T-helper 17 cell (primary cell): ENCODE results near the gene UQCRC1. TPM values are rescaled to one million over a fixed set of nuclear protein-coding genes. Genes with fewer than 3 reads are reported as not detected.

Experiments used
- ATAC-seq: fragments of 150-1000 bp; cut with Tn5 transposase; 2 replicates; pipeline ENCODE4 v1.10.0; 2021; ENCODE audit warnings: mild to moderate bottlenecking, moderate library complexity
- DNase-seq, 3 donors: peaks; one replicate each; pipeline versions ENCODE4 v3.0.0 to v3.0.0-alpha.2; 2020 to 2021
- H3K9me3 ChIP-seq: one replicate; pipeline ENCODE4 v1.7.0; 2013; ENCODE audit warnings: low read length, mild to moderate bottlenecking; ENCODE audit not compliant: control insufficient read depth, poor library complexity, severe bottlenecking
- H3K27ac Mint-ChIP-seq: one replicate; pipeline ENCODE4 v1.8.0; 2022; ENCODE audit warnings: mild to moderate bottlenecking, moderate library complexity, mixed read lengths
- H3K27me3 Mint-ChIP-seq: one replicate; pipeline ENCODE4 v1.8.0; 2022; ENCODE audit warnings: mixed read lengths
- H3K36me3 Mint-ChIP-seq: one replicate; pipeline ENCODE4 v1.8.0; 2022; ENCODE audit warnings: low read depth, mixed read lengths
- H3K4me1 Mint-ChIP-seq: one replicate; pipeline ENCODE4 v1.8.0; 2022; ENCODE audit warnings: mild to moderate bottlenecking, mixed read lengths
- H3K4me3 Mint-ChIP-seq: one replicate; pipeline ENCODE4 v1.8.0; 2022; ENCODE audit warnings: mild to moderate bottlenecking, moderate library complexity, mixed read lengths
- total RNA-seq, 4 donors: library from RNA in 2 of 4; stranded (reverse) in 2 of 4; gene quantifications; one replicate each; pipeline ENCODE4 v1.2.3 and lab custom pipeline; 2022 to 2026

Gene UQCRC1
- total RNA-seq, 2 donors from 2014 or later: 86.1 to 92.1 TPM

GRCh38 chr3:48642605-48643004, 33.2 kb upstream of the UQCRC1 start:
- H3K27ac Mint-ChIP-seq: no peak overlapping the region
- peaks cover 5% of the 10 kb centered on the region for H3K36me3 Mint-ChIP-seq
- DNase-seq (no peak), ATAC-seq (no peak)
- H3K4me1 Mint-ChIP-seq: peaks cover 2% of the 10 kb centered on the region
- no peaks in the 10 kb centered on the region for H3K9me3 ChIP-seq
- peaks cover 5% of the 10 kb centered on the region for H3K27me3 Mint-ChIP-seq
- H3K4me3 Mint-ChIP-seq: no peak overlapping the region

- no peak overlapping the region for H3K4me3 Mint-ChIP-seq
- DNase-seq (no peak), ATAC-seq (no peak)
- peaks cover 5% of the 10 kb centered on the region for H3K36me3 Mint-ChIP-seq
- peaks cover 2% of the 10 kb centered on the region for H3K4me1 Mint-ChIP-seq
- H3K27ac Mint-ChIP-seq: no peak overlapping the region
- H3K27me3 Mint-ChIP-seq: peaks cover 5% of the 10 kb centered on the region
- no peaks in the 10 kb centered on the region for H3K9me3 ChIP-seq
Observed at GRCh38 chr3:48641396-48641795, 31.9 kb upstream of the UQCRC1 start.

- peaks cover 3% of the 10 kb centered on the region for H3K4me1 Mint-ChIP-seq
- no peak overlapping the region for H3K27ac Mint-ChIP-seq
- no peak overlapping the region for H3K4me3 Mint-ChIP-seq
- ATAC-seq: no peak
- no peak for DNase-seq
- peaks cover 5% of the 10 kb centered on the region for H3K27me3 Mint-ChIP-seq
- H3K36me3 Mint-ChIP-seq: peaks cover 5% of the 10 kb centered on the region
- no peaks in the 10 kb centered on the region for H3K9me3 ChIP-seq
Observed at GRCh38 chr3:48639944-48640606, 30.6 kb upstream of the UQCRC1 start.

GRCh38 chr3:48637305-48637704, 27.9 kb upstream of the UQCRC1 start:
- H3K9me3 ChIP-seq: no peaks in the 10 kb centered on the region
- Mint-ChIP-seq H3K4me1 (peaks cover 12% of the 10 kb centered on the region), H3K4me3 (peak overlapping the region; percentile 33), H3K27ac (peak overlapping the region; percentile 80), H3K36me3 (no peaks in the 10 kb centered on the region), H3K27me3 (peaks cover 5% of the 10 kb centered on the region)
- no peak for ATAC-seq
- no peak for DNase-seq

GRCh38 chr3:48636149-48636655, 26.8 kb upstream of the UQCRC1 start:
- Mint-ChIP-seq H3K4me3 (peak overlapping the region; percentile 90), H3K4me1 (peaks cover 12% of the 10 kb centered on the region), H3K36me3 (no peaks in the 10 kb centered on the region), H3K27ac (peak overlapping the region; percentile 80), H3K27me3 (peaks cover 5% of the 10 kb centered on the region)
- ATAC-seq: no peak
- no peak for DNase-seq
- no peaks in the 10 kb centered on the region for H3K9me3 ChIP-seq

DNA sequence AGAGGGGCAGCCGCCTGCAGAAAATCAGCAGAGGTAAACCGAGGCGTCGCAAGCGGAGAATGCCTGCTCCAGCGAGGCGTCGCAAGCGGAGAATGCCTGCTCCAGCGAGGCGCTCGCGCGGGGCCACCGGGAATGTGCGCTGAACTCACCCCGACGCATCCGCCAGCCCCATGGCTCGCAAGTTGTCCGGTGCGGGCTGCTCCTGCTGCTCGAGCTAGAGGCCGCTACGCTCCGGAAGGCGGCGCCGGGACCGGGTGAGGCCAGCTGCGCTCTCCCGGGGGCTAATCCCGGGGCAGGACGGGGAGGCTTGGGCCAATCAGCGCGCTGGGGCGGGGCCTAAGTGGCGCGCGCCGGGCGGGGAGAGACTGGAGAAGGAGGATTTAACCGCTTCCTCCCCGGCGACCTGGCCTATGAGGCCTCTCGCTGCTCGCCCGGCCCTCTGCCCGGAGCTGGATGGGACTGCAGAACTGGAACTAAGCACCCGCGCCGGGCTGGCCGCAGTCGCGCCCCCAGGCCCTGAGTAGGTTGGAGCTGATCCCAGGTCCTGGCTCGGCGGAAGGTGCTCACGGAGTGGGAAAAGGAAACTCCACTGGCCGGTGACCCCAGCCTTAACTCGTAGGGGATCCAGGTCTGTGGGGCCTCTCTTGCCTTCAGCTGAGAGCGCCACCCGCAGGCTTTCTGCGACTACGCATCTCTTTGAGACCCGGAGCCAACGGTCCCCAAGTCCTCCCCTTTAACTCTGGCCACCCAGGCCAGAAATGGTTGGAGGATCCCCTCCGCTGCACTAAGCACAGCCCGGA, 26.0 kb upstream of the UQCRC1 start, which contains the start of gene SLC26A6:
TSS of gene SLC26A6 (minus strand) at position 240 of the 800 bp plus-strand sequence. CDS start at position 172, 68 bp downstream.
- peak; percentile 99 for ATAC-seq
- Mint-ChIP-seq H3K4me3 (peak within 1 kb of the TSS; percentile 90), H3K27me3 (peaks cover 5% of the 10 kb centered on the region), H3K4me1 (peaks cover 12% of the 10 kb centered on the region), H3K36me3 (no peaks in the 10 kb centered on the region), H3K27ac (peak within 1 kb of the TSS; percentile 27)
- H3K9me3 ChIP-seq: no peaks in the 10 kb centered on the region
- peak; percentile 83 to 91 (median 89) for DNase-seq

DNA sequence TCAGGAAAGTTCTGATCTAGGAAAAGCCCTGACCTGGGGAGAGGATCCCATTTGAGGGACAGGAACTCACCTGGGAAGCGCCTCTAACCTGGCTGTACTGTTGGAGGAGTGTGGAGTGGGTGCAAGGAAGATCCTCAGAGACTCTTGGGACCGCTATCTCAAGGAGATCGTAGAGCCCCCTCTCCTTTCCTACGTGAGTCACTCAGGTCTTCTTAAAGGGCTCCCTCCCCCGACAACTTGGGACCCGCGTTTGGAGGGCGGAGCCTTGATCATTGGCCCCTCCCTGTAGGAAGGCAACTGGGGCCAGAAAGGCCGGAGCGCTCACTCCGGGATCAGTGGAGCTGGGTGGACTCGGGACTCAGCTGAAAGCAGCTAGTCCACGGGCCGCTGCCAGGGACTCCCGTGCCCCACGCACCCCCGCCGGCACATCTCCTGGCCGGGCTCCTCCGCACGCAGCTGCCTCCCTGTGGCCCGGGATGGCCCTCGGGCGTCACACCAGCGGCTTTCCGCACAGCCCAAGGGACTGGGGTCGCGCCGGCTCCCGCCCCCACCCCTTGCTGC, 25.3 kb upstream of the UQCRC1 start:
- peak; percentile 32 for ATAC-seq
- peak overlapping the region; percentile 90 for H3K4me3 Mint-ChIP-seq

GRCh38 chr3:48633743-48634142, 24.3 kb upstream of the UQCRC1 start:
- ATAC-seq (no peak), DNase-seq (no peak)
- Mint-ChIP-seq H3K36me3 (no peaks in the 10 kb centered on the region), H3K27me3 (no peaks in the 10 kb centered on the region), H3K4me3 (peak overlapping the region; percentile 90), H3K27ac (no peak overlapping the region), H3K4me1 (peaks cover 12% of the 10 kb centered on the region)
- H3K9me3 ChIP-seq: no peaks in the 10 kb centered on the region

More for the DNA sequence above, 25.3 kb upstream of the UQCRC1 start:
- DNase-seq: peak in 2 of 3 donors; percentile 31 to 40
- no peaks in the 10 kb centered on the region for H3K36me3 Mint-ChIP-seq
- H3K27me3 Mint-ChIP-seq: peaks cover 5% of the 10 kb centered on the region
- H3K27ac Mint-ChIP-seq: peak overlapping the region; percentile 27
- peaks cover 12% of the 10 kb centered on the region for H3K4me1 Mint-ChIP-seq
- H3K9me3 ChIP-seq: no peaks in the 10 kb centered on the region

DNA sequence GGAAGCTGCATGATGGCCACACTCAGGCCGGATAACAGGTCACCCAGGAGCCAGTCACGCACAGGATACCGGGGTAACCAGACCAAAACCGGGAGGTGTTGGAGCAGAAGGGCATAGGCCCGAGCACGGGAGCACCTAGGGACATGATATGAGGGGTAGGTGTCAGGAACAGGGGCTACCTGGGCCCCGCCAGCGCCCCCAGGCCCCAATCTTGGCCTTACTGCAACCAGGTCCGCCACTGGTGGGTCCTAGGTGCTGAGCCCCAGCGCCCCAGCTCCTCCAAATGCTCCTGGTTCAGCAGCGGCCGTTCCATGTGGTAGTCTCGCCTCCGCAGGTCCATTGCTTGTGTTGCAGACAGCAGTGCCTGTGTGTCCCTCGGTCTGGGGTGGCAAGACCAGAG, 23.8 kb upstream of the UQCRC1 start:
- H3K27ac Mint-ChIP-seq: no peak overlapping the region
- no peaks in the 10 kb centered on the region for H3K36me3 Mint-ChIP-seq
- no peak for ATAC-seq
- no peaks in the 10 kb centered on the region for H3K9me3 ChIP-seq
- H3K27me3 Mint-ChIP-seq: no peaks in the 10 kb centered on the region
- peaks cover 12% of the 10 kb centered on the region for H3K4me1 Mint-ChIP-seq
- no peak for DNase-seq
- H3K4me3 Mint-ChIP-seq: no peak overlapping the region

DNA sequence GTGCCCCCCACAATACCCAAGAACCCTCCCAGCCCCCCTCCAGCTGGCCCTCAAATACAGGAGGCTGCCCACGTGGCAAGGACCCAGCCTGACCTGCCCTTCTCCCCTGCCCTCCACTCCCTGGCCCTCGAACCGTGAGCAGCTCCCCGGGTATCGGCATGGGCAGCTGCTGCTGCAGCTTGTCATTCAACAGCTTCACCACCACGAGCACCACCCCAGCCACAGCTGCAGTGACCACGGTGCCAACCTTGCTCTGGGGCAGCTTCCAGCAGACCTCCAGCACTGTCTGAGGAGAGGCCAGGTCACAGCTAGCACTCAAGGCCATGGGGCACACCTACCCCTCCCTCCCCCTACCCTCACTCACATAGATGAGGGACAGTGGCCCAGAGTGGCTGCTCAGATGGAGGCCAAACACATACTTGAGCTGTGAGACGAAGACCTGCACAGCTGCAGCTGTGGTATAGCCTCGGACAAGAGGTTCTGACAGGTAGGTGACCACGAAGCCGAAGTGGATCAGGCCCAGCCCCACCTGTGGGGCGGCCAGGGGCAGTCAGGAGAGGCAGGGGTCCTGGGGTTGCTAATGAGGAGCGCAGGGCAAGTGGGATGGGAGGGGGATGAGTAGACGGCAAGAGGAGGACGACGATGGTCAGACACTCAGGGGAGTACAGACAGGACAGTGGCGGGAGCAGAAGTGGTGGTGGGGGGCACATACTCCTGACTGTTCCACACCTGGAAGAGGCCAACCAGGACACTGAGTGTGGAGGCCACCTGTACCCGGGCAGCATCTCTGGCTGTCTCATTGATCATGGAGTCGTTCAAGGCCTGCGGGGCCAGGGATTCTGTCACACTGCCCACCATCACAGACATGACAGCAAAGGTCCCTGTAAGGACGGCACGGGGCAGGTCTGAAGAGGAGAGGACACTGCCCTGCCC, 22.3 kb upstream of the UQCRC1 start:
- no peaks in the 10 kb centered on the region for H3K9me3 ChIP-seq
- Mint-ChIP-seq H3K4me3 (no peak overlapping the region), H3K4me1 (peaks cover 12% of the 10 kb centered on the region), H3K27ac (no peak overlapping the region), H3K27me3 (no peaks in the 10 kb centered on the region), H3K36me3 (no peaks in the 10 kb centered on the region)
- ATAC-seq (no peak), DNase-seq (no peak)

DNA sequence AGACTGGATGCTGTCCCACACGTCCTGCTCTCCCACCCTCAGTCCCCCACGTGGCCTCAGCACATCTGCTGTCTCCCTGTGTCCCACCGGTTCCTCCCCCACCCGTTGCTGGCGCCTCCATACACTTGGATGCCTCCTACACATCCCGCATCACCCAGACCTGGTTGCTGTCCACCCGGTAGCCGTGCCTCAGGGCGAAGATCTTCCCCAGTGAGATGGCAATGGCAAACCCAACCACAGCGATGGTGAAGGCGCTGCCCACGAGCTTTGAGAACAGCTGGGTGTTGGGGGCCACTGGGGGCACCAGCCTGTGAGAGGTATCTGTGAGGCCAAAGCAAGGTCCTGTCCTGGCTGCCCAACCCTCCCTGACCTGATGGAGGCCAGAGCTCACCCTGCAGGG, 21.4 kb upstream of the UQCRC1 start:
- DNase-seq: no peak
- Mint-ChIP-seq H3K4me3 (no peak overlapping the region), H3K27ac (no peak overlapping the region), H3K4me1 (peaks cover 10% of the 10 kb centered on the region), H3K27me3 (no peaks in the 10 kb centered on the region), H3K36me3 (no peaks in the 10 kb centered on the region)
- no peak for ATAC-seq
- H3K9me3 ChIP-seq: no peaks in the 10 kb centered on the region

DNA sequence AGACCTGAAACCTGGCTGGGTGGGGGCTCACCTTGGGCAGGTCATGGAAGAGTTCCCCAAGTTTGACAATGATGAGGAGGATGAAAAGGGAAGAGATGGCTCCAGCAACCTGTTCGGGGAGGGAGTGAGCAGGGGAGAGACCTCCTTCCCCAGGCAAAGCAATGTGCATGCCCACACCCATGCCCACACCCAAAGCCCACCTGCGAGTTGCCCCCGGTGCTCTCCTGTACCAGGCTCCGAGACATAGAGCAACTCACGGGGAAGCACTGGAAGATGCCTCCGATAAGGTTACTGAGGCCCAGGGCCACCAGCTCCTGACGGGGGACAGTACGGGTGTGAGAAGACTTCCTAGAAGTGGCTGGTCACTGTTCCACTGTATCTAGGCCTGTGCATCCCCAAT, 21.0 kb upstream of the UQCRC1 start:
- no peak overlapping the region for H3K4me3 Mint-ChIP-seq
- no peaks in the 10 kb centered on the region for H3K9me3 ChIP-seq
- H3K4me1 Mint-ChIP-seq: peaks cover 10% of the 10 kb centered on the region
- no peaks in the 10 kb centered on the region for H3K36me3 Mint-ChIP-seq
- no peak for ATAC-seq
- no peak for DNase-seq
- no peak overlapping the region for H3K27ac Mint-ChIP-seq
- no peaks in the 10 kb centered on the region for H3K27me3 Mint-ChIP-seq
